GM12875 (cell line): ENCODE measurements around the gene LIPK.

Source experiments
- H3K4me3 ChIP-seq: one replicate; pipeline ENCODE4 v1.5.1; 2011; ENCODE audit warnings: low read depth, low read length, control low read depth
- TF ChIP-seq, protein P1 (sequence below): IDR thresholded peaks from 2 replicates; pipeline ENCODE4 v1.5.1; 2011; ENCODE audit warnings: low read depth, mild to moderate bottlenecking, control low read depth, inconsistent platforms, low read length, moderate library complexity, borderline replicate concordance; ENCODE audit not compliant: insufficient read depth

The LIPK gene

DNA sequence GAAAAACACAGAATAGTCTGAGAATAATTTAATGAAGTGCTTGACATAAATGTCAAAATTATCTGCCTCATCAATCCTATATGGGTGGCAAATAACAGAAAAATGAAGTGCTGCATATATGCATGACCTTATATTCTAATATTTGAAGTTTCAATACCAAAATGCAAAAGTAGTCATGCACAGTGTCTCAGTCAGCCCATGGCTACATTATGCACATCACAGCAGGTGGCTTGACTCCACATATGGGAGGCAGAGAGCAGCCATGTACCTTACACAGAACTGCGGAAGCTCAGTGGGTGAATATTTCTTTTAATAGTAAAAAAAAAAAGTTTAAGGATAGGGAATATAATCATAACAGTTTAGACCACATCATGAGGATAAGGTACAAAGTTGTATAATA, 36.4 kb downstream of the LIPK start:
- TF ChIP-seq, protein P1, sequence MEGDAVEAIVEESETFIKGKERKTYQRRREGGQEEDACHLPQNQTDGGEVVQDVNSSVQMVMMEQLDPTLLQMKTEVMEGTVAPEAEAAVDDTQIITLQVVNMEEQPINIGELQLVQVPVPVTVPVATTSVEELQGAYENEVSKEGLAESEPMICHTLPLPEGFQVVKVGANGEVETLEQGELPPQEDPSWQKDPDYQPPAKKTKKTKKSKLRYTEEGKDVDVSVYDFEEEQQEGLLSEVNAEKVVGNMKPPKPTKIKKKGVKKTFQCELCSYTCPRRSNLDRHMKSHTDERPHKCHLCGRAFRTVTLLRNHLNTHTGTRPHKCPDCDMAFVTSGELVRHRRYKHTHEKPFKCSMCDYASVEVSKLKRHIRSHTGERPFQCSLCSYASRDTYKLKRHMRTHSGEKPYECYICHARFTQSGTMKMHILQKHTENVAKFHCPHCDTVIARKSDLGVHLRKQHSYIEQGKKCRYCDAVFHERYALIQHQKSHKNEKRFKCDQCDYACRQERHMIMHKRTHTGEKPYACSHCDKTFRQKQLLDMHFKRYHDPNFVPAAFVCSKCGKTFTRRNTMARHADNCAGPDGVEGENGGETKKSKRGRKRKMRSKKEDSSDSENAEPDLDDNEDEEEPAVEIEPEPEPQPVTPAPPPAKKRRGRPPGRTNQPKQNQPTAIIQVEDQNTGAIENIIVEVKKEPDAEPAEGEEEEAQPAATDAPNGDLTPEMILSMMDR, result no peak

DNA sequence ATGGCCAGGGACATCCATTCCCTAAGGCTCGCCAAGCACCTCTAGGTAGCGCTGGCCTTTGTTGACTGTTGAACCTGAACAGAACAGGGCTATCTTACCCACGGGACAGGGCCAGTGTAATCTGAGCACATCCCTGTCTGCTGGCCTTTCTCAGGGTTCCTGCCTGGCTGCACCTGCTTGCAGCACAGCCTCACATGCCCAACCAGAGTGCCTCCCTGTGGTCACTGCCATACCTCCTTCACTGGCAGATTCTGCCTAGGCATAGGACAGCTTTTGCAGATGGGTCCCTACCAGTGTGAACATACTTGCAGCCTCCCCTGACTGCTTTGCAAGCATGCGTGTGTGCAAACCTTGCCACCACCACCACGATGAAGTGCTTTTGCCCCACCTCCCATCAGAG, 38.0 kb downstream of the LIPK start:
- TF ChIP-seq, protein P1, result no peak

More for the DNA sequence above, 36.4 kb downstream of the LIPK start:
- H3K4me3 ChIP-seq, result no peak overlapping the region

DNA sequence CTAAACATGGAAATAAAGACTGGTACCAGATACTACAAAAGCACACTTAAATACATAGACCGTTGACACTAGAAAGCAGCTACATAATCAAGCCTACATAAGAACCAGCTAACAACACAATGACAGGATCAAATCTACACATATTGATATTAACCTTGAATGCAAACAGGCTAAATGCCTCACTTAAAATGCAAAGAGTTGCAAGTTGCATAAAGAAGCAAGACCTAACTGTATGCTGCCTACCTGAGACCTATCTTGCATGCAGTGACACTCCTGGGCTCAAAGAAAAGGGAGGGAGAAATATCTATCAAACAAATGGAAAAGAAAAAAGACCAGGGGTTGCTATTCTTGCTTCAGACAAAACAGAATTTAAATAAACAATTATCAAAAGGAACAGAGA, 39.6 kb downstream of the LIPK start:
- H3K4me3 ChIP-seq, result no peak overlapping the region
- TF ChIP-seq, protein P1, result no peak

More for the DNA sequence above, 38.0 kb downstream of the LIPK start:
- no peak overlapping the region for H3K4me3 ChIP-seq

DNA sequence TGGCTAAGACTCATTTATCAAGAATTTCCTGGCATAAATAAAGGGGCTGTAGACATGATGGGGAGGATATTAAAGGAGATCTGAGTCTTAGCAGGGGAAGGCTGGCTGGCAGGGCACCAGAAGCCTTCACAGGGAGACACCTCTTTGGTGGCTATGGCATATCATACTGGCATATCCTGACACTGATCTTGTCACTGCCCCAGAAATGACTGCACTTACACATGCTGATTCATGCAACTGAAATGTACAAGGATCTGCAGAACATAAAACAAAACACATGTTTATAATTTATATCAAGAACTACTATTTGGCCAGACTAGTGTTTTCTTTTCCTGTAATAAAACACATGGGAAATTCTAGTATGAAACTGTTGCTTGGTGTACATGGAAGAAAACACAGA, 48.2 kb downstream of the LIPK start:
- no peak overlapping the region for H3K4me3 ChIP-seq
- TF ChIP-seq, protein P1, result no peak

GRCh38 chr10:88755753-88756152, 49.7 kb downstream of the LIPK start:
- TF ChIP-seq, protein P1, result no peak
- H3K4me3 ChIP-seq, result no peak overlapping the region

- TF ChIP-seq, protein P1, result no peak
- H3K4me3 ChIP-seq, result no peak overlapping the region
Measured at GRCh38 chr10:88756660-88757059, 50.6 kb downstream of the LIPK start.

DNA sequence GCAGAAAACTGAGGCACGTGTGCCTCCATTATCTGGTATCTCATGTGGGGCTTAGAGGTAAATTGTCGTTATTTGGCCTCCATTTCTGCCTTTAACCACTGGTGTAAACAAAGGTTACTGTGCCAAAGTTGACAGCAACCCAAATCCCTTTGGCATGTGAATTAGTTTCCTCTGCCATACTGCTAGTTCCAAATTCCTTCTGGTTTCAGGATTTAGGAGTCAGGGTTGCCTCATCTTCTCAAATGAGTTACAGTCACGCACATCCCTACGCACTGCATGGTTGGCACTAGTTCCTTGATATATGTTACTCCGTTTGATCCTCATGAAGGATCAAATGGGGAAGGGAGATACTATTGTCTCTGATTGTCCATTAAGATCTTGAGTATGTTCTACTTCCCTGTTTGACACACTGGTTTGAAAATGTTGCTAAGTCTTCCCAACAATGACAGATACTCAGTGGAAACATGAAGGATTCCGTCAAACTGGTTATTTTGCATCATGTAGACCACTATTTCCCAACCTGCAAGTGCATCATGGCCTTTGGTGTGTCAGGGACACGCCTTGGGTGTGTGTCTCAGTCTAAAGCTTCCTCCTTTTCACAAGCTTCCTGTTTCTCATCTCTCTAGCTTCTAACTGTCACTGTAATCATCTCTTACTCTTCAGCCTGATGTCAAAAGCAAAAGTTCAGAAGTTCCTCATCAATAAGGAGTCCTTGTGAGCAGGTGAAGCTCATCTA, 53.5 kb downstream of the LIPK start, which contains the start of gene LIPN:
Gene LIPN, plus strand, starts transcription at position 655 of the 736 bp plus-strand sequence. CDS start 1,386 bp downstream, outside the sequence.
- no peak within 1 kb of the TSS for H3K4me3 ChIP-seq
- TF ChIP-seq, protein P1, result no peak
